HepG2 (cell line): ENCODE results near the gene PRSS1. TPM values are rescaled to one million over a fixed set of nuclear protein-coding genes. Genes with fewer than 3 reads are reported as not detected.
"Not testable (repeated sequence)": the region's sequence is repeated elsewhere in the genome, so short reads cannot be mapped to it uniquely, and the experiment has no call there.

Source experiments
- ATAC-seq: fragments of 200-7000 bp; cut with Tn5 transposase; 3 replicates; pipeline ENCODE4 v1.9.1; 2020; ENCODE audit warnings: mild to moderate bottlenecking, moderate library complexity
- BruUV-seq: library from RNA; stranded (reverse); fragments of 400-500 nt; replicated peaks from 2 replicates; lab custom pipeline; 2021; lab: Mats Ljungman, UMichigan
- CTCF ChIA-PET: fragments of 300-600 bp; formaldehyde crosslinking; extraction: SDS; loops from one replicate; lab custom pipeline; 2021; ENCODE audit warnings: low total read pairs, inconsistent platforms, low intra/inter-chr PET ratio; lab: Yijun Ruan, JAX
- POLR2A ChIA-PET: fragments of 350-600 bp; sonication (Branson Sonifier 250); formaldehyde crosslinking; loops from one replicate; lab custom pipeline; 2020; ENCODE audit warnings: antibody characterized with exemption, inconsistent platforms; lab: Yijun Ruan, JAX
- DNase-seq: peaks from one replicate; pipeline ENCODE4 v3.0.0-alpha.2; 2015; ENCODE audit warnings: low spot score
- FAIRE-seq: peaks from 3 replicates; lab custom pipeline; 2011; peaks lifted over from hg19 to GRCh38; lab: Jason Lieb, UNC
- H2AFZ ChIP-seq: one replicate; pipeline ENCODE4 v1.6.1; 2011; ENCODE audit warnings: low read length, inconsistent platforms
- H3K27ac ChIP-seq: fragments of 300-600 bp; 3 replicates; pipeline ENCODE4 v1.8.0; 2011; ENCODE audit warnings: mixed run types, mild to moderate bottlenecking, mixed read lengths, low read length, inconsistent platforms; ENCODE audit not compliant: insufficient read depth; ENCODE audit errors: extremely low read length
- H3K27me3 ChIP-seq, 2 experiments: fragments of 200-600 bp in 1 of 2; 2 replicates in 1 of 2; 3 replicates in 1 of 2; pipeline versions ENCODE4 v1.6.0 to v1.8.0; 2011; ENCODE audit warnings: low read length in 2 of 2, mild to moderate bottlenecking in 2 of 2, moderate library complexity in 2 of 2, inconsistent platforms in 1 of 2; ENCODE audit not compliant: insufficient read depth in 2 of 2, control insufficient read depth in 1 of 2
- H3K36me3 ChIP-seq, 2 experiments: fragments of 200-600 bp in 1 of 2; replicated peaks in 1 of 2; 2 replicates in 1 of 2; 3 replicates in 1 of 2; pipeline versions ENCODE4 v1.5.1 to v1.8.0; 2011; ENCODE audit warnings: low read length in 2 of 2, inconsistent platforms in 1 of 2; ENCODE audit not compliant: insufficient read depth in 2 of 2, control insufficient read depth in 1 of 2
- H3K4me1 ChIP-seq: 2 replicates; pipeline ENCODE4 v1.5.1; 2012; ENCODE audit warnings: low read length, inconsistent platforms; ENCODE audit not compliant: insufficient read depth
- H3K4me2 ChIP-seq: 2 replicates; pipeline ENCODE4 v1.6.0; 2011; ENCODE audit warnings: low read depth, low read length, inconsistent platforms
- H3K4me3 ChIP-seq, 3 experiments: fragments of 200-600 bp in 1 of 3; sonication (generic), shearing (Covaris generic) in 1 of 3; replicated peaks in 1 of 3; 2 replicates each; pipeline ENCODE4 v1.5.1; 2011 to 2016; ENCODE audit warnings: low read length in 3 of 3, inconsistent platforms in 2 of 3, low read depth in 2 of 3, mild to moderate bottlenecking in 2 of 3, control low read depth in 1 of 3, mixed read lengths in 1 of 3; ENCODE audit not compliant: insufficient read depth in 1 of 3
- H3K79me2 ChIP-seq: one replicate; pipeline ENCODE4 v1.6.1; 2011; ENCODE audit warnings: low read length, inconsistent platforms; ENCODE audit not compliant: insufficient read depth
- H3K9ac ChIP-seq: 2 replicates; pipeline ENCODE4 v1.6.0; 2011; ENCODE audit warnings: mild to moderate bottlenecking, low read depth, low read length, inconsistent platforms; ENCODE audit not compliant: insufficient read depth
- H3K9me3 ChIP-seq: 2 replicates; pipeline ENCODE4 v1.5.1; 2012; ENCODE audit warnings: mild to moderate bottlenecking, low read length
- H4K20me1 ChIP-seq: 2 replicates; pipeline ENCODE4 v1.6.0; 2011; ENCODE audit warnings: inconsistent platforms, mild to moderate bottlenecking, low read length, moderate library complexity; ENCODE audit not compliant: insufficient read depth
- CEBPB ChIP-seq: IDR thresholded peaks from 2 replicates; pipeline ENCODE4 v1.6.1; 2011; ENCODE audit warnings: low read depth, low read length, improper control_type of control experiment, borderline replicate concordance
- ELF1 ChIP-seq: sonication (generic); formaldehyde crosslinking; IDR thresholded peaks from 2 replicates; pipeline ENCODE4 v1.4.0; 2020; ENCODE audit warnings: missing genetic modification reagents
- GABPA ChIP-seq, 2 experiments: IDR thresholded peaks; 2 replicates each; pipeline ENCODE4 v1.6.1; 2011 to 2016; ENCODE audit warnings: low read depth in 2 of 2, low read length in 1 of 2, missing biosample characterization in 1 of 2, missing genetic modification characterization in 1 of 2
- GABPB1 ChIP-seq: IDR thresholded peaks from 2 replicates; pipeline ENCODE4 v1.6.1; 2016; ENCODE audit warnings: mild to moderate bottlenecking, missing genetic modification reagents, moderate library complexity, missing compliant biosample characterization
- HINFP ChIP-seq: sonication (generic); formaldehyde crosslinking; IDR thresholded peaks from 2 replicates; pipeline ENCODE4 v1.4.0; 2020; ENCODE audit warnings: low read depth, mild to moderate bottlenecking, missing genetic modification reagents
- HMGXB4 ChIP-seq, 2 experiments: sonication (generic) in 1 of 2; formaldehyde crosslinking in 1 of 2; IDR thresholded peaks; 2 replicates each; pipeline versions ENCODE4 v1.4.0 to v1.6.1; 2018 to 2020; ENCODE audit warnings: missing genetic modification reagents in 2 of 2, borderline replicate concordance in 1 of 2, low read depth in 1 of 2, mild to moderate bottlenecking in 1 of 2, missing biosample characterization in 1 of 2
- IRF2 ChIP-seq: IDR thresholded peaks from 2 replicates; pipeline ENCODE4 v1.6.1; 2018; ENCODE audit warnings: missing genetic modification reagents, missing compliant biosample characterization
- KDM3A ChIP-seq: IDR thresholded peaks from 2 replicates; pipeline ENCODE4 v1.6.1; 2018; ENCODE audit warnings: low read depth, missing compliant biosample characterization
- KLF9 ChIP-seq: IDR thresholded peaks from 2 replicates; pipeline ENCODE4 v1.6.1; 2016; ENCODE audit warnings: low read depth
- RFX1 ChIP-seq: fragments of 450-650 bp; IDR thresholded peaks from 2 replicates; pipeline ENCODE4 v1.6.1; 2017
- YEATS4 ChIP-seq: sonication (generic); formaldehyde crosslinking; IDR thresholded peaks from 2 replicates; pipeline ENCODE4 v1.4.0; 2020; ENCODE audit warnings: missing genetic modification reagents, borderline replicate concordance
- WGBS: methylation state at CpG from one replicate; pipeline ENCODE4 v1.1.6; 2017; ENCODE audit warnings: low lambda C conversion rate; 5-methylcytosine and 5-hydroxymethylcytosine counted together
- in situ Hi-C: cut with HindIII; loops from 2 replicates; pipeline ENCODE4 v1.10.0; 2017; ENCODE audit warnings: low pct_unique_long_range_greater_than_20kb; ENCODE audit not compliant: extremely low pct_ligation_motif_present
- intact Hi-C: fragments of 100-400 bp; cut with micrococcal nuclease; formaldehyde crosslinking; loops from one replicate; pipeline ENCODE4 v1.10.0; 2022; ENCODE audit not compliant: unreplicated experiment
- polyA plus RNA-seq, 8 experiments: library from polyadenylated mRNA; depleted of rRNA in 3 of 8; stranded (reverse) in 7 of 8; unstranded in 1 of 8; fragments of >200 nt; fragmentation: Illumina TruSeq in 4 of 8; extraction: Trizol in 4 of 8; gene quantifications; 2 replicates each; pipeline versions ENCODE4 v1.2.1 to v1.2.3, GENCODE V29; 2011 to 2016; ENCODE audit warnings: low read depth in 4 of 8, missing spikeins in 1 of 8, mixed read lengths in 1 of 8; ENCODE audit not compliant: insufficient read depth in 1 of 8
- total RNA-seq, 5 experiments: library from RNA; depleted of rRNA; stranded (reverse); fragments of >200 nt; fragmentation: Illumina TruSeq; extraction: Trizol; gene quantifications; 2 replicates each; pipeline ENCODE4 v1.2.3, GENCODE V29; 2016; ENCODE audit warnings: low read depth in 1 of 5

The PRSS1 gene
- total and polyA plus RNA-seq, 2 of the 13 experiments (the other 11 are each of a cell fraction or from before 2014, with no cell fraction given), result not detected

GRCh38 chr7:142758312-142758711 lies 9.0 kb downstream of the PRSS1 start:
- H3K4me3 ChIP-seq, CTCF ChIA-PET, H3K79me2 ChIP-seq, in situ Hi-C loops, ATAC-seq, intact Hi-C loops, H3K4me2 ChIP-seq, H3K36me3 ChIP-seq, H3K9me3 ChIP-seq, DNase-seq, POLR2A ChIA-PET, H4K20me1 ChIP-seq, H2AFZ ChIP-seq, H3K27me3 ChIP-seq, H3K27ac ChIP-seq, FAIRE-seq, H3K9ac ChIP-seq, H3K4me1 ChIP-seq, BruUV-seq: not testable (repeated sequence)
- 0% methylated on average over 2 of the region's 3 CpGs for WGBS

- ChIA-PET CTCF (no interaction called here), POLR2A (no interaction called here)
- intact Hi-C loops (no loop called here), in situ Hi-C loops (no loop called here)
- no TSS peak for BruUV-seq
- no peaks in the 10 kb centered on the region for H4K20me1 ChIP-seq
- H3K79me2 ChIP-seq, result no peaks in the 10 kb centered on the region
- no peak overlapping the region for H2AFZ ChIP-seq
- H3K36me3 ChIP-seq, result no peaks in the 10 kb centered on the region
- no peaks in the 10 kb centered on the region for H3K9me3 ChIP-seq
- no peaks in the 10 kb centered on the region for H3K4me1 ChIP-seq
- no peak for DNase-seq
- no peak overlapping the region for H3K4me2 ChIP-seq
- H3K4me3 ChIP-seq, result no peak overlapping the region
- WGBS, result 0% methylated on average over 1 of the region's 1 CpG
- H3K27me3 ChIP-seq, result no peaks in the 10 kb centered on the region
- no peak overlapping the region for H3K27ac ChIP-seq
- no peak overlapping the region for H3K9ac ChIP-seq
- no peak for ATAC-seq
- FAIRE-seq, result no peak
- no peak for TF ChIP-seq HMGXB4 (CRISPR knock-in tag; IDR thresholded peaks at IDR 0.05; ENCODE audit: borderline replicate concordance in 1 of 2, low read depth in 1 of 2)
- TF ChIP-seq GABPB1 (CRISPR knock-in tag), result no peak
- no peak for TF ChIP-seq KDM3A (CRISPR knock-in tag)
- no peak for TF ChIP-seq KLF9
- TF ChIP-seq IRF2 (CRISPR knock-in tag), result no peak
- TF ChIP-seq ELF1 (CRISPR knock-in tag), result no peak
- no peak for TF ChIP-seq HINFP (CRISPR knock-in tag)
- no peak for TF ChIP-seq YEATS4 (CRISPR knock-in tag)
- no peak for TF ChIP-seq GABPA (IDR thresholded peaks at IDR 0.05; ENCODE audit: low read depth, low read length)
- no peak for TF ChIP-seq GABPA (CRISPR knock-in tag; IDR thresholded peaks at IDR 0.05; ENCODE audit: low read depth)
- TF ChIP-seq CEBPB, result no peak
- TF ChIP-seq RFX1, result no peak
These were observed 10.2 kb downstream of the PRSS1 start for GRCh38 chr7:142759433-142759832.
